A549 (cell line): ENCODE results near the gene CUX1.

Experiments used
- CEBPB ChIP-seq, 2 experiments: fragments of >200 bp in 1 of 2; sonication (Bioruptor Twin) in 1 of 2; formaldehyde crosslinking in 1 of 2; IDR thresholded peaks; 2 replicates each; pipeline ENCODE4 v1.6.1; 2012 to 2016
- CTCF ChIP-seq: fragments of >200 bp; sonication (Bioruptor Twin); formaldehyde crosslinking; IDR thresholded peaks from 3 replicates; pipeline ENCODE4 v1.5.1; 2016
- HES2 ChIP-seq: fragments of >200 bp; sonication (Bioruptor Twin); formaldehyde crosslinking; IDR thresholded peaks from 2 replicates; pipeline ENCODE4 v1.6.1; 2016
- JUN ChIP-seq, 2 experiments: fragments of >200 bp; sonication (Bioruptor Twin); formaldehyde crosslinking; IDR thresholded peaks; 2 replicates in 1 of 2; 3 replicates in 1 of 2; pipeline ENCODE4 v1.6.1; 2016 to 2017
- JUNB ChIP-seq: fragments of >200 bp; sonication (Bioruptor Twin); formaldehyde crosslinking; IDR thresholded peaks from 2 replicates; pipeline ENCODE4 v1.6.1; 2016
- POLR2AphosphoS2 ChIP-seq: conservative IDR thresholded peaks from 2 replicates; pipeline ENCODE4 v1.6.1; 2012; ENCODE audit warnings: low read length, improper control_type of control experiment, inconsistent platforms
- RNF2 ChIP-seq: fragments of 200-600 bp; sonication (generic); IDR thresholded peaks from 2 replicates; pipeline ENCODE4 v1.6.1; 2016; ENCODE audit warnings: low read depth, mild to moderate bottlenecking, antibody characterized with exemption, moderate library complexity, borderline replicate concordance

DNA sequence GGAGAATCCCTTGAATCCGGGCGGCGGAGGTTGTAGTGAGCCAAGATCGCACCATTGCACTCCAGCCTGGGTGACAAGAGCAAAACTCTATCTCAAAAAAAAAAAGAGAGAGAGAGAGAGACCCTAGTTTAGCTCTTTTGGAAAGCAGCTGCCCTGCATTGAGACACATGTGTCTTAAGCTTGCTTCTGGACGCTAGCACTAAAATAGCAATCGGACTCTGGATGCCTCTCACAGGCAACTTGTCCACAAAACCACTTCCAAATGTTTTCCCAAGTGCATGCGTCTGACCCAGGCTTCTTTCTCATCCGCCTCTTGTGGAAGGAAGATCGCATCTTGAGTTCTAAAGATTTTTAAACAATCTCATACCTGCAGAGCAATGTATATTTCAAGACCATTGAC is 182.7 kb downstream of the CUX1 start:
- no peak for TF ChIP-seq CTCF
- TF ChIP-seq RNF2 = no peak
- no peak for TF ChIP-seq CEBPB (IDR thresholded peaks at IDR 0.05)
- TF ChIP-seq POLR2AphosphoS2 = no peak
- TF ChIP-seq HES2 = no peak
- no peak for TF ChIP-seq JUNB
- TF ChIP-seq JUN (IDR thresholded peaks at IDR 0.05) = no peak
